ENCODE data around the gene CFAP251.

Gene CFAP251

DNA sequence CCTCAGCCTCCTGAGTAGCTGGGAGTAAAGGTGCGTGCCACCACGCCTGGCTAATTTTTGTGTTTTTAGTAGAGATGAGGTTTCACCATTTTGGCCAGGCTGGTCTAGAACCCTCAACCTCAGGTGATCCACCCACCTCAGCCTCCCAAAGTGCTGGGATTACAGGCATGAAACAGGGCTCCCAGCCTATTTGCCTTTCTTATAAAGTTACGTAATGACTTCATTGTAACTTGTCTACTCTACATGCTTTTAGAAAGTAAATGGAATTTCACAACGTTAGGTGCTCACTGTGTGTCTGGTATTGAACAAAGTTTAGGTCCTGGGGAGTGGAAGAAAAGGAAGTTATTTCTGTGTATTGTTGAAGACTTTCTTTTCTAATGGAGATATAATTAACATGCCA is 12.5 kb downstream of the CFAP251 start:
- no peak for DNase-seq (ENCODE audit: extremely low read depth, low read depth)
- TF ChIP-seq, protein P1, sequence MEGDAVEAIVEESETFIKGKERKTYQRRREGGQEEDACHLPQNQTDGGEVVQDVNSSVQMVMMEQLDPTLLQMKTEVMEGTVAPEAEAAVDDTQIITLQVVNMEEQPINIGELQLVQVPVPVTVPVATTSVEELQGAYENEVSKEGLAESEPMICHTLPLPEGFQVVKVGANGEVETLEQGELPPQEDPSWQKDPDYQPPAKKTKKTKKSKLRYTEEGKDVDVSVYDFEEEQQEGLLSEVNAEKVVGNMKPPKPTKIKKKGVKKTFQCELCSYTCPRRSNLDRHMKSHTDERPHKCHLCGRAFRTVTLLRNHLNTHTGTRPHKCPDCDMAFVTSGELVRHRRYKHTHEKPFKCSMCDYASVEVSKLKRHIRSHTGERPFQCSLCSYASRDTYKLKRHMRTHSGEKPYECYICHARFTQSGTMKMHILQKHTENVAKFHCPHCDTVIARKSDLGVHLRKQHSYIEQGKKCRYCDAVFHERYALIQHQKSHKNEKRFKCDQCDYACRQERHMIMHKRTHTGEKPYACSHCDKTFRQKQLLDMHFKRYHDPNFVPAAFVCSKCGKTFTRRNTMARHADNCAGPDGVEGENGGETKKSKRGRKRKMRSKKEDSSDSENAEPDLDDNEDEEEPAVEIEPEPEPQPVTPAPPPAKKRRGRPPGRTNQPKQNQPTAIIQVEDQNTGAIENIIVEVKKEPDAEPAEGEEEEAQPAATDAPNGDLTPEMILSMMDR (IDR thresholded peaks at IDR 0.05; ENCODE audit: low read depth, low read length), result no peak

DNA sequence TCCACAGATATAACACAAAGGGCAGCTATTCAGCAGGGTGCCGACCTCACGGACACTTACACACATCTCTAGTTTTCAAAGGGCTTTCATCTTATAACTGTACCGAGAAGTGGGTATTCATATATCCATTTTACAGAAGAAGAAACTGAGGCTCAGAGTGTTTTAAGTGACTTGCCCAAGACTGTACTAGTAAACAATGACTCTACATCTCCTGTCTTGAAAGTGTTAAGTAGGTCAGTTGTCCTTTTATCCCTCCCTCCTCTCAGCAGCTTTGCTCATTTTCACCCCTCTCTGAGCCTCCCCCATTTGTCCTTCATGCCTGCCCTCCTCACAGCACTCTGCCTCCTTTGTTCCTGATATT is 13.8 kb downstream of the CFAP251 start:
- TF ChIP-seq, protein P1 (IDR thresholded peaks at IDR 0.05; ENCODE audit: low read depth, low read length), result no peak
- no peak for DNase-seq (ENCODE audit: extremely low read depth, low read depth)

DNA sequence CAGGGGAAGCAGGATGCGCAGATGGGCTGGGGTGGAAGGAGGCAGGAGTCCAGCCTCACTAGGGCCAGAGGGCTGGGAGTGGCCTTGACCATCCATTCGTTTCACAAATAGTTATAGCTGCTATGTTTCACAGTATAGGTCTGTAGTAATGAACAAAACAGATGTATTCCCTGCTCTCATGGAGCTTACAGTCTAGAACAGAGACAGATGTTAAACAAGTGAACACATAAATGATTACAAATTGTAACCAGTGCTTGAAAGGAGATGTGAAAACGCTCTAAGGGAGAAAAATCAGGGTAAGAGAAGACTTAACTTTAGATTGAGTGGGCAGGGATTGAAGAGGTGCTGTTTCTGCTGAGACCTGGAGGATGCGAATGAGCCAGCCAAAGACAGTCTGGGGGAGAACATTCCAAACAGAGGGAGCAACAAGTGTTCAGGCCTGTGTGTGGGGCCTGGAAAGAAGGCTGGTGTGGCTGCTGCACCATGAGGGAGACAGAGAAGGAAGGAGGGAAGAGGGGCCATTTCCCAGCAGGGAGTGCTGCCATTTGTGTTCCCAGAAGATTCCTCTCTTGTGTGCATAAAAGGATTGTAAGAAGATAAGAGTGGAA is 14.6 kb downstream of the CFAP251 start:
- TF ChIP-seq, protein P1 (IDR thresholded peaks at IDR 0.05; ENCODE audit: low read depth, low read length), result no peak
- no peak for DNase-seq (ENCODE audit: extremely low read depth, low read depth)

DNA sequence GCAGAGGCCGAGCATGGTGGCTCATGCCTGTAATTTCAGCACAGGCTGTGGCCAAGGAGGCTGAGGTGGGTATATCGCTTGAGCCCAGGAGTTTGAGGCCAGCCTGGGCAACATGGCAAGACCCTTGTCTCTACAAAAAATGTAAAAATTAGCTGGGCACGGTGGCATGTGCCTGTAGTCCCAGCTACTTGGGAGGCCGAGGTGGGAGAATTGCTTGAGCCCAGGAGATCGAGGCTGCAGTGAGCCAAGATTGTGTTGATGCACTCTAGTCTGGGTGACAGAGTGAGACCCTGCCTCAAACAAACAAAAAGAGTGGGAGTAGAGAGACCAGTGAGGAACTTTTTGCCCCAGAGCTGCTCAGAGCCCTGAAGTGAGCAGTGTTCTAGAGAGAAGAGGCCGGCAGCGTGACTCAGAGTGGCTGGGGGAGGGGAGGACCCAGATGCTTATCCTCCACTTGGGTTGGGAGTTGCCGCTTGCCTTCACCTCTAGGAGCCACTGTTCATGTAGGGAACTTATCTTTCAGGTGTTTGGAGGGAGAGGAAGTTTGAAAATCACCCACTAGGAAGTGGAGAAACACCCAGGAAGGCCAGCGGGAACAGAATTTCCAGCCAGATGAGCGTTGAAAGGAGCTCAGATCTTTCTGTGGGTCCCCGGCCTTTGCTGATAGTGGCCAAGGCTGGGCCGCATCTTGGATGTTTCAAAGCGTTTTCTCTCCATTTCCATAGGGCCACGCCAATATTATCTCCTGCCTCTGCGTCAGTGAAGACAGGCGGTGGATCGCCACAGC is 15.3 kb downstream of the CFAP251 start:
- no peak for DNase-seq (ENCODE audit: extremely low read depth, low read depth)
- TF ChIP-seq, protein P1 (IDR thresholded peaks at IDR 0.05; ENCODE audit: low read depth, low read length), result no peak

DNA sequence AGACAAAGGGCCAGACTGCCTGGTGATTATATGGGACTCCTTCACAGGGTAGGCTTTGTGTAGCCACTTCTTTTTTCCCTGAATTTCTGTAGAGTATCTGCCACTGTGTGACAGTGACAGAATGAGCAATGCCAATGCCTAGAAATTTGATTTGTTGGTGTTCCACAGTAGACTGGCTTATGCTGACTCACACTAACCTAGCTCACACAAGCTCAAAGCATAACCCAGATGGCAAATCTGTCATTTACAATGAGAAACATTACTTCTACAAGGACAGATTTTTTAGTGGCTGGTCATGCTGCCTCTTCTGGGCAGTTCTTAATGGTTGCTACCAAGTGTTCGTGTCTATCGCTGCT is 15.9 kb downstream of the CFAP251 start:
- DNase-seq (ENCODE audit: extremely low read depth, low read depth), result no peak
- TF ChIP-seq, protein P1 (IDR thresholded peaks at IDR 0.05; ENCODE audit: low read depth, low read length), result no peak

DNA sequence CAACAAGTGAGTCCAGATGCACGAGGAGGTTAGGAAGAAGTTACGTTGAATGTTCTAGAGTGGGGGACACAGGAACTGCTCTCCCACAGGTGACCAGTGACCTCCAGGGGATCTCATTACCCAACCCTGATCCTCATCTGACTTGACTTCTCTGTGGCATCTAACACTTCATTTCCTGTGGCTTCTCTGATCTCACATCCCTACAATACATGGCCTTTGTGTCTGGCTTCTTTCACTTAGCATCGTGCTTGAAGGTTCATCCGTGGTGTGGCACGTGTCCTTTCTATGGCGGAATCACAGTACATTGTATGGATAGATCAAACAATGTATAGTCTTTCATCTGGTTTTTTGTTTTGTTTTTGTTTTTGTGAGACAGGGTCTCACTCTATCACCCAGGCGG is 19.3 kb downstream of the CFAP251 start:
- DNase-seq (ENCODE audit: extremely low read depth, low read depth), result no peak
- TF ChIP-seq, protein P1 (IDR thresholded peaks at IDR 0.05; ENCODE audit: low read depth, low read length), result no peak

DNA sequence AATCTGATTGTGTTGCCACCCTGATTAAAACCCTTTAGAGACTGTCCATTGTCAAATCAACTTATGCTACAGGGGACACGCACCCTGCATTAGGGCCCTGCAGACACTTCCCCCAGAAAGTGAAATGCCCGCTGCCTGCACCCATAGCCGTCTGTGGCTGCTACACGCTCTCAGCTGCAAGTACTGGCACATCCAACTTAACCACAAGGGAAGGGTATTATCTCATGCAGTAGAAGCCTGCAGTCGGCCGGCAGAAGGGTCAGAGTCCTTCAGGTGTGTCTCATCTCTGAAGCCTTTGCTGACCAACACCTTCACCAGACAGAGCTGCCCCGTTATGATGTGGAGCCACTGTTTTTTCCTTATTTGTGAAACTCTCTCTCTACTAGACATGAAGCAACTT is 20.8 kb downstream of the CFAP251 start:
- DNase-seq (ENCODE audit: extremely low read depth, low read depth), result no peak
- TF ChIP-seq, protein P1 (IDR thresholded peaks at IDR 0.05; ENCODE audit: low read depth, low read length), result no peak

All from AG09319 (cell line).